ENCODE results near the gene TOX3. TPM values are rescaled to one million over a fixed set of nuclear protein-coding genes. Genes with fewer than 3 reads are reported as not detected.

TOX3 gene
- total and polyA plus RNA-seq, 2 of the 8 experiments (the other 6 are each of a cell fraction or from before 2014, with no cell fraction given), result 16.7 to 31.2 TPM

DNA sequence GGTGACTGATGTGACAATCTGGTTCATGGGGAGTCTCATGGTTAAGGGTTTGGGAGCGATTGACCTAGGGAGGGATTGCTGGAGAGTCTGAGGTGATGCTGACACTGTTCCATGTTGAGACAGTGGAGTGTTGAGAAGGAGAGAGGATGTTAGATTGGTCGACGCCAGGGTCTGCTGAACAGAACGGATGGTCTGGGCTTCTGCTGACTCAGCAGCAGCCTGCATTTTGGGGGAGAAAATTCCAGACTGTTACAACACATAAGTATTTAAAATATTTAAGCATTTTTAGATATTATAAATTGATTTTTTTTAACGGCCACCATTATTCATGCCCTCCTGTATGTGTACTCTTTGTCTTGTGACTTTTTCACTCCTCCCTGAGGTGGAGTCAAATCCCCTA, 107.2 kb downstream of the TOX3 start (continued):
- TF ChIP-seq CHD7 (IDR thresholded peaks at IDR 0.05; ENCODE audit: insufficient replicate concordance, low read length) (no peak), MAFK (IDR thresholded peaks at IDR 0.05; ENCODE audit: low read depth, low read length) (no peak; the same call in 1 of the 2 replicates), CBX8 (IDR thresholded peaks at IDR 0.05; ENCODE audit: borderline replicate concordance, low read depth, low read length) (no peak)

All from H1 (cell line).